GM23338 (cell line): ENCODE measurements around the gene PLA2G4B. TPM values are rescaled to one million over a fixed set of nuclear protein-coding genes. Genes with fewer than 3 reads are reported as not detected.
A peak's percentile ranks its signal among the peaks of the same experiment; 100 is the strongest.

Experiments used
- ATAC-seq: fragments of 200-7000 bp; cut with Tn5 transposase; 3 replicates; pipeline ENCODE4 v1.9.1; 2020
- DNase-seq: peaks from one replicate; pipeline ENCODE4 v3.0.0-alpha.2; 2015; ENCODE audit warnings: low spot score
- H2AFZ ChIP-seq: fragments of 200-600 bp; sonication (generic); 2 replicates; pipeline ENCODE4 v1.8.0; 2016; ENCODE audit warnings: antibody characterized with exemption, mild to moderate bottlenecking, moderate library complexity
- H3F3A ChIP-seq: fragments of 200-600 bp; sonication (generic); replicated peaks from 2 replicates; pipeline ENCODE4 v1.8.0; 2017; ENCODE audit warnings: antibody characterized with exemption, mixed run types, low read depth
- H3K27ac ChIP-seq: fragments of 200-600 bp; sonication (generic); 2 replicates; pipeline ENCODE4 v1.6.1; 2016; ENCODE audit warnings: low read depth
- H3K27me3 ChIP-seq: fragments of 200-600 bp; sonication (generic); 2 replicates; pipeline ENCODE4 v1.8.0; 2016; ENCODE audit warnings: mild to moderate bottlenecking, mixed run types, moderate library complexity; ENCODE audit not compliant: insufficient read depth
- H3K36me3 ChIP-seq: fragments of 200-600 bp; sonication (generic); 2 replicates; pipeline ENCODE4 v1.8.0; 2016; ENCODE audit warnings: mild to moderate bottlenecking; ENCODE audit not compliant: insufficient read depth
- H3K4me1 ChIP-seq: fragments of 200-600 bp; sonication (generic); 2 replicates; pipeline ENCODE4 v1.8.0; 2016; ENCODE audit warnings: mild to moderate bottlenecking, moderate library complexity; ENCODE audit not compliant: insufficient read depth
- H3K4me2 ChIP-seq: fragments of 200-600 bp; sonication (generic); 2 replicates; pipeline ENCODE4 v1.7.1; 2017; ENCODE audit warnings: mixed run types
- H3K4me3 ChIP-seq: fragments of 200-600 bp; sonication (generic); 2 replicates; pipeline ENCODE4 v1.6.1; 2016; ENCODE audit warnings: mixed run types
- H3K79me2 ChIP-seq: fragments of 200-600 bp; sonication (generic); replicated peaks from 2 replicates; pipeline ENCODE4 v1.8.0; 2017; ENCODE audit warnings: mild to moderate bottlenecking; ENCODE audit not compliant: insufficient read depth
- H3K9me2 ChIP-seq: fragments of 200-600 bp; sonication (generic); 2 replicates; pipeline ENCODE4 v1.8.0; 2017; ENCODE audit not compliant: insufficient read depth
- H4K20me1 ChIP-seq: fragments of 200-600 bp; sonication (generic); replicated peaks from 2 replicates; pipeline ENCODE4 v1.8.0; 2017; ENCODE audit warnings: mild to moderate bottlenecking; ENCODE audit not compliant: insufficient read depth
- H3K27ac Mint-ChIP-seq: 2 replicates; pipeline ENCODE4 v1.8.0; 2020; ENCODE audit warnings: inconsistent platforms, mild to moderate bottlenecking, moderate library complexity, mixed read lengths
- H3K27me3 Mint-ChIP-seq: 3 replicates; pipeline ENCODE4 v1.8.0; 2022; ENCODE audit warnings: low read depth, mild to moderate bottlenecking, moderate library complexity, mixed read lengths, inconsistent platforms; ENCODE audit not compliant: insufficient read depth, poor library complexity
- H3K36me3 Mint-ChIP-seq: 3 replicates; pipeline ENCODE4 v1.8.0; 2021; ENCODE audit warnings: low read depth, mild to moderate bottlenecking, inconsistent platforms, moderate library complexity, mixed read lengths
- H3K4me1 Mint-ChIP-seq: 3 replicates; pipeline ENCODE4 v1.8.0; 2020; ENCODE audit warnings: mild to moderate bottlenecking, inconsistent platforms, mixed read lengths
- H3K4me3 Mint-ChIP-seq: 3 replicates; pipeline ENCODE4 v1.8.0; 2021; ENCODE audit warnings: moderate library complexity, mild to moderate bottlenecking, inconsistent platforms, mixed read lengths
- H3K9me3 Mint-ChIP-seq: 3 replicates; pipeline ENCODE4 v1.8.0; 2020; ENCODE audit warnings: moderate library complexity, mild to moderate bottlenecking, inconsistent platforms, mixed read lengths
- CREB1 ChIP-seq: fragments of 250-450 bp; sonication (Bioruptor Pico); IDR thresholded peaks from 2 replicates; pipeline ENCODE4 v1.5.0; 2020; ENCODE audit warnings: low read depth, mild to moderate bottlenecking, moderate library complexity
- CTCF ChIP-seq, 2 experiments: fragments of 200-600 bp in 1 of 2; sonication (generic) in 1 of 2; conservative IDR thresholded peaks; 2 replicates each; pipeline versions ENCODE4 v1.5.1 to v1.6.1; 2016 to 2017; ENCODE audit warnings: antibody characterized with exemption in 2 of 2, low read depth in 2 of 2, mild to moderate bottlenecking in 2 of 2, moderate library complexity in 1 of 2
- ETS1 ChIP-seq: IDR thresholded peaks from 2 replicates; pipeline ENCODE4 v1.6.1; 2016; ENCODE audit warnings: antibody characterized with exemption
- EZH2 ChIP-seq: fragments of 200-600 bp; sonication (generic); IDR thresholded peaks from one replicate; pipeline ENCODE4 v1.8.0; 2017; ENCODE audit warnings: antibody characterized with exemption, mild to moderate bottlenecking, low read depth; ENCODE audit not compliant: unreplicated experiment
- EZH2phosphoT487 ChIP-seq: fragments of 200-600 bp; sonication (generic); IDR thresholded peaks from one replicate; pipeline ENCODE4 v1.8.1; 2018; ENCODE audit warnings: antibody characterized with exemption; ENCODE audit not compliant: unreplicated experiment
- JUNB ChIP-seq: IDR thresholded peaks from one replicate; pipeline ENCODE4 v1.6.1; 2016; ENCODE audit warnings: antibody characterized with exemption; ENCODE audit not compliant: unreplicated experiment
- NANOG ChIP-seq: IDR thresholded peaks from 2 replicates; pipeline ENCODE4 v1.6.1; 2016; ENCODE audit warnings: antibody characterized with exemption, borderline replicate concordance
- POLR2AphosphoS5 ChIP-seq: IDR thresholded peaks from 2 replicates; pipeline ENCODE4 v1.6.1; 2016; ENCODE audit warnings: antibody characterized with exemption, low read depth
- REST ChIP-seq: IDR thresholded peaks from one replicate; pipeline ENCODE4 v1.6.1; 2018; ENCODE audit warnings: antibody characterized with exemption; ENCODE audit not compliant: unreplicated experiment
- STAT1 ChIP-seq: IDR thresholded peaks from one replicate; pipeline ENCODE4 v1.6.1; 2016; ENCODE audit warnings: antibody characterized with exemption; ENCODE audit not compliant: unreplicated experiment
- ZNF114 ChIP-seq: fragments of 250-450 bp; sonication (Bioruptor Pico); IDR thresholded peaks from 2 replicates; pipeline ENCODE4 v1.5.0; 2020; ENCODE audit warnings: mild to moderate bottlenecking, moderate library complexity
- ZNF331 ChIP-seq: fragments of 250-450 bp; sonication (Bioruptor Pico); IDR thresholded peaks from 2 replicates; pipeline ENCODE4 v1.5.0; 2020; ENCODE audit warnings: low read depth, mild to moderate bottlenecking, moderate library complexity
- ZNF462 ChIP-seq: fragments of 250-450 bp; sonication (Bioruptor Pico); IDR thresholded peaks from 2 replicates; pipeline ENCODE4 v1.5.0; 2020; ENCODE audit warnings: mild to moderate bottlenecking, moderate library complexity
- polyA plus RNA-seq: library from polyadenylated mRNA; unstranded; fragments of >200 nt; fragmentation: Nextera tagmentation; extraction: Ambion mirVana; gene quantifications from 2 replicates; pipeline ENCODE4 v1.2.1, GENCODE V29; 2016
- total RNA-seq: library from RNA; depleted of rRNA; stranded (reverse); fragments of >200 nt; shearing (Covaris generic); gene quantifications from 2 replicates; pipeline ENCODE4 v1.2.3, GENCODE V29; 2014

The PLA2G4B gene
- total and polyA plus RNA-seq, 2 experiments from 2014 or later, result 4.4 to 9.6 TPM

- no peak for DNase-seq
- peaks cover 3% of the 10 kb centered on the region; the same call in 1 of the 2 replicates for H3K36me3 ChIP-seq
- TF ChIP-seq ZNF462, result no peak
- no peak for TF ChIP-seq POLR2AphosphoS5
- TF ChIP-seq NANOG, result no peak
- no peak for TF ChIP-seq CREB1 (CRISPR knock-in tag)
- TF ChIP-seq CTCF (conservative IDR thresholded peaks at IDR 0.05; ENCODE audit: low read depth in 2 of 2), result no peak
- TF ChIP-seq EZH2, result no peak
- no peak for TF ChIP-seq JUNB
- TF ChIP-seq REST, result no peak
- no peak for TF ChIP-seq STAT1
- TF ChIP-seq ZNF114 (CRISPR knock-in tag), result no peak
- no peak for TF ChIP-seq ZNF331
- no peak for TF ChIP-seq EZH2phosphoT487
- TF ChIP-seq ETS1, result no peak
- H3K27me3 ChIP-seq, result no peaks in the 10 kb centered on the region
- Mint-ChIP-seq H3K36me3 (peaks cover 28% of the 10 kb centered on the region), H3K9me3 (no peaks in the 10 kb centered on the region), H3K4me3 (no peak overlapping the region), H3K4me1 (no peaks in the 10 kb centered on the region; the same call in 1 of the 3 replicates), H3K27me3 (peaks cover 10% of the 10 kb centered on the region), H3K27ac (0 out of 2 replicates have a peak overlapping the region, but pooled peaks have one; percentile 3)
- no peak for ATAC-seq
- no peak overlapping the region for H3K4me3 ChIP-seq
- H4K20me1 ChIP-seq, result peaks cover 3% of the 10 kb centered on the region; the same call in 1 of the 2 replicates
- H3K27ac ChIP-seq, result 0 out of 2 replicates have a peak overlapping the region, but pooled peaks have one; percentile 39
- H2AFZ ChIP-seq, result no peak overlapping the region
- H3K79me2 ChIP-seq, result no peaks in the 10 kb centered on the region
- no peak overlapping the region for H3K4me2 ChIP-seq
- H3K9me2 ChIP-seq, result no peaks in the 10 kb centered on the region
- H3K4me1 ChIP-seq, result no peaks in the 10 kb centered on the region
- no peaks in the 10 kb centered on the region for H3F3A ChIP-seq
These were observed 58.7 kb downstream of the PLA2G4B start for GRCh38 chr15:41897363-41897799.
